ENCODE data around the gene NFAT5.
A peak's percentile ranks its signal among the peaks of the same experiment; 100 is the strongest.

The NFAT5 gene

DNA sequence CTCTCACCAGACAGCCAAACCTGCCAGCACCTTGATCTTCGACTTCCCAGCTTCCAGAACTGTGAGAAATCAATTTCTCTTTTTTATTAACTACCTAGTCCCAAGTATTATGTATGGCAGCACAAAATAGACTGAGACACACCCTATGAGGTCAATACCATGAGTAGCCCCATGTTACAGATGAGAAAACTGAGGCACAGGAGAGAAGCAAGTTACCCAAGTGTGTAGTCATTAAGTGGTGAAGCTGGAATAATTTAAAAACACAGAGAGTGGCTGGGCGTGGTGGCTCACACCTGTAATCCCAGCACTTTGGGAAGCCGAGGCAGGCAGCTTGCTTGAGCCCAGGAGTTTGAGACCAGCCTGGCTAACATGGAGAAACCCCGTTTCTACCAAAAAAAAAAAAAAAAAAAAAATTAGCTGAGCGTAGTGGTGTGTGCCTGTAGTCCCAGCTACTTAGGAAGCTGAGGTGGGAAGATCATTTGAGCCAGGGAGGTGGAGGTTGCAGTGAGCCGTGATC, 155.7 kb downstream of the NFAT5 start:
- Histone ChIP-seq H3K27me3 (ENCODE audit: low read depth, low read length) (no peaks in the 10 kb centered on the region), H3K4me1 (ENCODE audit: low read length) (peaks cover 5% of the 10 kb centered on the region), H2AFZ (ENCODE audit: low read depth, low read length) (no peak overlapping the region), H3K27ac (ENCODE audit: low read length) (no peak overlapping the region), H3K4me2 (ENCODE audit: low read length) (no peak overlapping the region), H3K4me3 (ENCODE audit: low read length) (no peak overlapping the region), H4K20me1 (ENCODE audit: insufficient read depth, low read length) (no peaks in the 10 kb centered on the region), H3K79me2 (ENCODE audit: low read length) (no peaks in the 10 kb centered on the region), H3K36me3 (replicated peaks; ENCODE audit: low read depth, low read length) (peaks cover 3% of the 10 kb centered on the region), H3K9ac (ENCODE audit: low read length) (no peak overlapping the region), H3K9me3 (ENCODE audit: insufficient read depth, low read length) (no peaks in the 10 kb centered on the region)
- TF ChIP-seq, protein P1, sequence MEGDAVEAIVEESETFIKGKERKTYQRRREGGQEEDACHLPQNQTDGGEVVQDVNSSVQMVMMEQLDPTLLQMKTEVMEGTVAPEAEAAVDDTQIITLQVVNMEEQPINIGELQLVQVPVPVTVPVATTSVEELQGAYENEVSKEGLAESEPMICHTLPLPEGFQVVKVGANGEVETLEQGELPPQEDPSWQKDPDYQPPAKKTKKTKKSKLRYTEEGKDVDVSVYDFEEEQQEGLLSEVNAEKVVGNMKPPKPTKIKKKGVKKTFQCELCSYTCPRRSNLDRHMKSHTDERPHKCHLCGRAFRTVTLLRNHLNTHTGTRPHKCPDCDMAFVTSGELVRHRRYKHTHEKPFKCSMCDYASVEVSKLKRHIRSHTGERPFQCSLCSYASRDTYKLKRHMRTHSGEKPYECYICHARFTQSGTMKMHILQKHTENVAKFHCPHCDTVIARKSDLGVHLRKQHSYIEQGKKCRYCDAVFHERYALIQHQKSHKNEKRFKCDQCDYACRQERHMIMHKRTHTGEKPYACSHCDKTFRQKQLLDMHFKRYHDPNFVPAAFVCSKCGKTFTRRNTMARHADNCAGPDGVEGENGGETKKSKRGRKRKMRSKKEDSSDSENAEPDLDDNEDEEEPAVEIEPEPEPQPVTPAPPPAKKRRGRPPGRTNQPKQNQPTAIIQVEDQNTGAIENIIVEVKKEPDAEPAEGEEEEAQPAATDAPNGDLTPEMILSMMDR (IDR thresholded peaks at IDR 0.05; ENCODE audit: low read depth, low read length) = no peak
- no peak for TF ChIP-seq EZH2phosphoT487 (IDR thresholded peaks at IDR 0.05; ENCODE audit: low read depth)

DNA sequence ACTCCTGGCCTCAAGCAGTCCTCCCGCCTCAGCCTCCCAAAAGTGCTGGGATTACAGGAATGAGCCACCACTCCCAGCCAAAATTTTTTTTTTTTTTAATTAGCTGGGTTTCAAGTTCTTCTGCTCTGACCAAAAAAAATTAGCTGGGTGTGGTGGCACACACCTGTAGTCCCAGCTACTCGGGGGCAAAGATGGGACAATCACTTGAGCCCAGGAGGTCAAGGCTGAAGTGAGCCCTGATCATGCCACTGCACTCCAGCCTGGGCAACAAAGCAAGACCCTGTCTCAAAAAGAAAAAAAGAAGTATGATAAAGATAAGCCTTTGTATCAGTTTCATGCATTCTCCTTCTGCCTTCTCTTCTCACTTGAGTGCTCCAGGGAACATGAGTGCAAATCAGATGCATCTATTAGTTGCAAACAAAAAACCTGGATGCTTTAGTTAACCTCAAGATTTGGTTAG, 158.7 kb downstream of the NFAT5 start:
- TF ChIP-seq, protein P1 (IDR thresholded peaks at IDR 0.05; ENCODE audit: low read depth, low read length) = no peak
- no peak for TF ChIP-seq EZH2phosphoT487 (IDR thresholded peaks at IDR 0.05; ENCODE audit: low read depth)
- Histone ChIP-seq H3K27ac (ENCODE audit: low read length) (no peak overlapping the region), H3K79me2 (ENCODE audit: low read length) (no peaks in the 10 kb centered on the region), H3K9me3 (ENCODE audit: insufficient read depth, low read length) (no peaks in the 10 kb centered on the region), H3K4me2 (ENCODE audit: low read length) (no peak overlapping the region), H2AFZ (ENCODE audit: low read depth, low read length) (no peak overlapping the region), H4K20me1 (ENCODE audit: insufficient read depth, low read length) (no peaks in the 10 kb centered on the region), H3K9ac (ENCODE audit: low read length) (no peak overlapping the region), H3K27me3 (ENCODE audit: low read depth, low read length) (no peaks in the 10 kb centered on the region), H3K4me3 (ENCODE audit: low read length) (no peak overlapping the region), H3K36me3 (replicated peaks; ENCODE audit: low read depth, low read length) (no peaks in the 10 kb centered on the region), H3K4me1 (ENCODE audit: low read length) (peaks cover 11% of the 10 kb centered on the region)

DNA sequence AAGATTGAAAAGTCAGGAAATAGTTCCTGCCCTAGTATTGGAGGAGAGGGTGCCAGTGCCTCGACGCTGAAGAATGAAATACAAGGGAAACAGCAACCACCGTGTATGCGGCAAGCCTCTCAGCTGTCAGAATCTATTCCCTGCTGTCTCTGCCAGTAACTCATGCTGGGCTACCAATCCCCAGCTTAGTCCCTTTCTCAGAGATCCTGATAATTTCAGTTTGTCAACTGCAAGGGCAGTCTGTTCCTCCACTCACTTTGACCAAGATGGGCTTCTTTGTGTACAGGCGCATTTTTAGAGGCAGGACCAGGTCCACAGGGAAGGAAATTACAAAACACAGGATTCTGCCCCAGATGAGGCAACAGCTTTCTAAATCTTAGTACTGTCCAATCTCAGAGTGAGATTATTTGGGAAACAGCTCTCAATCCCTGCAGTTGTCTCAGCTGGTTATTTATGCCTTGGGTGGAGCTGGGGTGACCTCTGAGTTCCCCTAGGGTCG, 159.3 kb downstream of the NFAT5 start:
- Histone ChIP-seq H3K4me3 (ENCODE audit: low read length) (no peak overlapping the region), H3K9ac (ENCODE audit: low read length) (no peak overlapping the region)

DNA sequence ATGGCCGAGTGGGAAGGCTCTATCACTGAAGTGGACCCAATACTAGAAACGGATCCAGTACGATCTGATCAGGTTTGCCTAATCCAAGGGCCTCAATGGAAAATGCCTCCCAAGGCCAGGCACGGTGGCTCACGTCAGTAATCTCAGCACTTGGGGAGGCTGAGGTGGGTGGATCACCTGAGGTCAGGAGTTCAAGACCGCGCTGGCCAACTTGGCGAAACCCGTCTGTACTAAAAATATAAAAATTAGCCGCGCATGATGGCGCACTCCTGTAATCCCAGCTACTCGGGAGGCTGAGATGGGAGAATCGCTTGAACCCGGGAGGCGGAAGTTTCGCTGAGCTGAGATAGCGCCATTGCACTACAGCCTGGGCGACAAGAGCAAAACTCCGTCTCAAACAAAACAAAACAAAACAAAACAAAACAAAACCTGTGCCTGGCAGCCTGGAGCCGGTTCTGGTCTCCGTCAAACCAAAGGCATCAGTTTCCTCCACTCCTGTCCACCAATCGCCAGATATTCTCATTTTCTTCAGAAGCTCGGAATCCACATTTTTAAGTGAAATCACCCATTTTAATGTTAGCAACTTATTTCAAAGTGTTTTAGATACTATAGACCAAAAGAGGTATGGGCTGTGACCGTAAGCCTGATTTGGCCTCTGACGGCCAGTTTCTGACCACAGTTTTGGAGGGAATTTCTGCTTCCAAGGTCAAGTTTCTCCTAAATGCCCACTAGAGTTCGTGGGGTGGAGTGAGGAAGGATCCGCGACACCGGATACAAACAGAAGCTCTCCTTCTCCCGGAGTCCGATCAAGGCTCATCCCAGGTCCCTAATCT, 159.9 kb downstream of the NFAT5 start:
- no peak for TF ChIP-seq EZH2phosphoT487 (IDR thresholded peaks at IDR 0.05; ENCODE audit: low read depth)
- H3K9me3 ChIP-seq (ENCODE audit: insufficient read depth, low read length) = no peaks in the 10 kb centered on the region
- H3K4me3 ChIP-seq (ENCODE audit: low read length) = peak overlapping the region; percentile 77
- peak overlapping the region; percentile 97 for H3K4me2 ChIP-seq (ENCODE audit: low read length)
- H3K9ac ChIP-seq (ENCODE audit: low read length) = peak overlapping the region; percentile 68
- H3K79me2 ChIP-seq (ENCODE audit: low read length) = no peaks in the 10 kb centered on the region
- peaks cover 11% of the 10 kb centered on the region for H3K4me1 ChIP-seq (ENCODE audit: low read length)
- H3K27me3 ChIP-seq (ENCODE audit: low read depth, low read length) = no peaks in the 10 kb centered on the region
- H4K20me1 ChIP-seq (ENCODE audit: insufficient read depth, low read length) = no peaks in the 10 kb centered on the region
- peak overlapping the region; percentile 9; the same call in 1 of the 2 replicates for H3K27ac ChIP-seq (ENCODE audit: low read length)
- H2AFZ ChIP-seq (ENCODE audit: low read depth, low read length) = peak overlapping the region; percentile 99
- no peaks in the 10 kb centered on the region for H3K36me3 ChIP-seq (replicated peaks; ENCODE audit: low read depth, low read length)

More for the DNA sequence above, 159.3 kb downstream of the NFAT5 start:
- H3K9me3 ChIP-seq (ENCODE audit: insufficient read depth, low read length) = no peaks in the 10 kb centered on the region
- H3K27me3 ChIP-seq (ENCODE audit: low read depth, low read length) = no peaks in the 10 kb centered on the region
- no peak overlapping the region for H3K27ac ChIP-seq (ENCODE audit: low read length)
- no peak overlapping the region for H2AFZ ChIP-seq (ENCODE audit: low read depth, low read length)
- no peaks in the 10 kb centered on the region for H4K20me1 ChIP-seq (ENCODE audit: insufficient read depth, low read length)
- no peaks in the 10 kb centered on the region for H3K36me3 ChIP-seq (replicated peaks; ENCODE audit: low read depth, low read length)
- no peaks in the 10 kb centered on the region for H3K79me2 ChIP-seq (ENCODE audit: low read length)
- H3K4me2 ChIP-seq (ENCODE audit: low read length) = no peak overlapping the region
- TF ChIP-seq, protein P1 (IDR thresholded peaks at IDR 0.05; ENCODE audit: low read depth, low read length) = no peak
- no peak for TF ChIP-seq EZH2phosphoT487 (IDR thresholded peaks at IDR 0.05; ENCODE audit: low read depth)
- H3K4me1 ChIP-seq (ENCODE audit: low read length) = peaks cover 11% of the 10 kb centered on the region
